Aorta (tissue), 5 donors: Measurements from ENCODE around the gene LRRC61. TPM values are rescaled to one million over a fixed set of nuclear protein-coding genes. Genes with fewer than 3 reads are reported as not detected.
"Not testable (repeated sequence)": the region's sequence is repeated elsewhere in the genome, so short reads cannot be mapped to it uniquely, and the experiment has no call there.

ENCODE experiments used
- ATAC-seq: fragments of 200-7000 bp; cut with Tn5 transposase; one replicate; pipeline ENCODE4 v1.9.1; 2022; ENCODE audit warnings: moderate library complexity; ENCODE audit not compliant: low FRiP score
- DNase-seq, 2 donors: peaks; one replicate each; pipeline ENCODE4 v3.0.0-alpha.2; 2020
- H3K27ac ChIP-seq, 2 donors: one replicate each; pipeline ENCODE4 v1.5.1; 2013; ENCODE audit warnings: low read length in 2 of 2, mild to moderate bottlenecking in 2 of 2, moderate library complexity in 2 of 2, control low read depth in 1 of 2, inconsistent platforms in 1 of 2, low read depth in 1 of 2
- H3K27me3 ChIP-seq, 2 donors: one replicate each; pipeline ENCODE4 v1.6.1; 2013; ENCODE audit warnings: control low read depth in 1 of 2, low read length in 1 of 2, mild to moderate bottlenecking in 1 of 2, moderate library complexity in 1 of 2; ENCODE audit not compliant: insufficient read depth in 2 of 2, control insufficient read depth in 1 of 2
- H3K36me3 ChIP-seq, 2 donors: one replicate each; pipeline ENCODE4 v1.6.1; 2013; ENCODE audit warnings: control low read depth in 1 of 2, low read length in 1 of 2, mild to moderate bottlenecking in 1 of 2; ENCODE audit not compliant: insufficient read depth in 2 of 2, control insufficient read depth in 1 of 2
- H3K4me1 ChIP-seq, 2 donors: one replicate each; pipeline ENCODE4 v1.6.1; 2013; ENCODE audit warnings: low read length in 2 of 2, control low read depth in 1 of 2, mild to moderate bottlenecking in 1 of 2, moderate library complexity in 1 of 2; ENCODE audit not compliant: insufficient read depth in 2 of 2, control insufficient read depth in 1 of 2
- H3K4me3 ChIP-seq, 2 donors: one replicate each; pipeline ENCODE4 v1.5.1; 2013; ENCODE audit warnings: low read length in 2 of 2, control low read depth in 1 of 2, mild to moderate bottlenecking in 1 of 2
- H3K9me3 ChIP-seq: one replicate; pipeline ENCODE4 v1.6.1; 2013; ENCODE audit warnings: mild to moderate bottlenecking, low read length; ENCODE audit not compliant: control insufficient read depth
- WGBS, 2 donors: extraction: QIAGEN DNeasy Blood & Tissue Kit; methylation state at CpG; one replicate each; pipeline ENCODE4 v1.1.7; 2013; 5-methylcytosine and 5-hydroxymethylcytosine counted together
- intact Hi-C, 2 donors: fragments of 100-400 bp; cut with DNase I; formaldehyde crosslinking; loops; one replicate each; pipeline versions ENCODE4 v1.14.2 to v1.15.0; 2022
- long read RNA-seq, 2 donors: library from polyadenylated mRNA; unstranded; transcript quantifications; one replicate each; pipeline ENCODE4 v2.0.0, GENCODE V29; 2020 to 2021
- polyA plus RNA-seq, 2 donors: library from polyadenylated mRNA; stranded (reverse); fragments of 200-250 nt; gene quantifications; one replicate each; pipeline ENCODE4 v1.2.3, GENCODE V29; 2013
- total RNA-seq, 2 donors: library from RNA; stranded (reverse); fragmentation: NEBNext Ultra II Directional; extraction: Animal tissue kit (Norgen Biotek cat#: 25700); gene quantifications; one replicate each; pipeline ENCODE4 v1.2.1, GENCODE V29; 2021
- donor health status: healthy with polysubstance abuse.
- donor health status: Bipolar disorder and iron deficiency.
- donor health status: DM: no; HTN: no; CAD: no.
- donor health status: DM: no; HTN: no; CAD: no.
- donor health status: DM: yes; HTN: yes; CAD: no.

The LRRC61 gene
- 1 to 10 TPM; 2.5 to 2.6 TPM for total RNA-seq
- polyA plus RNA-seq: 1 to 10 TPM in 1 of 2 donors, under 1 TPM in 1; 0.15 to 2.6 TPM
- long read RNA-seq, donor 1, transcript LRRC61-202 (3 exons, 1,877 nt): major isoform, 6 of 12 reads
- long read RNA-seq, donor 1, partial matches to known transcripts: 0 of 12 reads
- long read RNA-seq, donor 1, other reads (novel, unspliced or antisense): 6 of 12 reads
- long read RNA-seq, donor 2, partial matches to known transcripts: 0 of 5 reads
- long read RNA-seq, donor 2, other reads (novel, unspliced or antisense): 3 of 5 reads

- 9 to 10% methylated on average over 71 to 82 of the region's 82 CpGs for WGBS, 2 donors
- DNase-seq (no peak), ATAC-seq (peak; percentile 54)
- no peaks in the 10 kb centered on the region for H3K27me3 ChIP-seq
- intact Hi-C loops: no loop called here
- H3K36me3 ChIP-seq: no peaks in the 10 kb centered on the region
- no peaks in the 10 kb centered on the region for H3K4me1 ChIP-seq
- no peak within 1 kb of the TSS for H3K27ac ChIP-seq
- peak within 1 kb of the TSS; percentile 51 to 60 for H3K4me3 ChIP-seq
- H3K9me3 ChIP-seq: no peaks in the 10 kb centered on the region
Measured at GRCh38 chr7:150322833-150323681, at the start of gene LRRC61, which contains the start of gene ACTR3C. Gene LRRC61 (plus strand): TSS chr7:150323355. CDS start chr7:150336862, 13,507 bp downstream. Gene ACTR3C (minus strand): TSS chr7:150323545. CDS start chr7:150295296, 28,249 bp downstream.

DNA sequence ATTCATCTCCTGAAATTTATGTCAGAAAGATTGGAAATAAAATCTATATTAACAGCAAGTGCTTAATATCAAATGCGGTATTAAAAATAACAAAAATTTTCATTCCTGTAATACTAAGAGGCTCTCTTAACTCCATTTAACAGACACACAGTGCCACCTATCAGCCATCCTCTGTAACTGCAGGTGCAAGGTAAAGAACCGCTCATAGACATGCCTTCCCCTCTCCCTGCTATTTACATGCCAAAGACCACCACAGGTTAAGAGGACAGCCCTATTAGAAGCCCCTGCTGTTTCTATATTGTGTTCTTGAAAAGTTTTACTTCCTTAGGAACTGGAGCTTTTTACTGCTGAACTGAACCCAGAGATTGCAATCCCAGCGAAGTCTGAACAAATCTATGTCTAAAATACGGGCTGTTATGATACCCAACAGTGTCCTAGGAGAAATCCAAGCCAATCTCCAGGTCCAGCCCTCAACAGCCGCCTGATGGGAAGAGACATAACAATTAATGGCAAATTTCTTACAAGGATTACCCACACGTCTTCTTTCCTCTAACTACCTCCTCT, 46.9 kb upstream of the LRRC61 start:
- H3K9me3 ChIP-seq, H3K4me3 ChIP-seq, ATAC-seq, H3K27ac ChIP-seq, H3K4me1 ChIP-seq, H3K27me3 ChIP-seq, H3K36me3 ChIP-seq, DNase-seq: not testable (repeated sequence)
- 38 to 48% methylated on average over 6 of the region's 6 CpGs for WGBS, 2 donors
- intact Hi-C loops: loop anchor here (5.0 to 10.0 kb wide), 2 partner anchors 391 to 469 kb away; no protein-coding TSS in a partner anchor

DNA sequence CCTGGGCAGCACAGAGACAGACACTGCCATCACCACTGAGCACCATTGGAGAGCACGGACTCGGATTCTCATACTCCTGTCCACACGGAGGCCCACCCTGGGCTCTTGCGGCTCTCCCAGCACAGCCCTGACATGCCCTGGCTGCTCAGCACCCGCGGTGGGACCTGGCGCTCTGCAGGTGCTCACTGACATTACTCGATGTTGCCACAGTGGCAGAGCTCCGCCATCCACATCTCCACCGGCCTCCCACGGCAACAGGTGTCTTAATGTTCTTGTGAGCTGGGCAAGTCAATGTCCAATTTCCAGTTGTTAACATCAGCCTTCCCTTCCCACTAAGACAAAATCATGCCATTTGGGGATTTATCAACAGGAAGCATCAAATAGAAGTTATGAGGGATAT, 44.8 kb upstream of the LRRC61 start:
- intact Hi-C loops: loop anchor here (5.0 to 10.0 kb wide), 2 partner anchors 394 to 471 kb away; no protein-coding TSS in a partner anchor
- WGBS, 2 donors: 85 to 86% methylated on average over 11 of the region's 11 CpGs
- not testable (repeated sequence) for H3K27ac ChIP-seq, H3K4me1 ChIP-seq, H3K4me3 ChIP-seq, DNase-seq, H3K27me3 ChIP-seq, H3K9me3 ChIP-seq, H3K36me3 ChIP-seq, ATAC-seq

DNA sequence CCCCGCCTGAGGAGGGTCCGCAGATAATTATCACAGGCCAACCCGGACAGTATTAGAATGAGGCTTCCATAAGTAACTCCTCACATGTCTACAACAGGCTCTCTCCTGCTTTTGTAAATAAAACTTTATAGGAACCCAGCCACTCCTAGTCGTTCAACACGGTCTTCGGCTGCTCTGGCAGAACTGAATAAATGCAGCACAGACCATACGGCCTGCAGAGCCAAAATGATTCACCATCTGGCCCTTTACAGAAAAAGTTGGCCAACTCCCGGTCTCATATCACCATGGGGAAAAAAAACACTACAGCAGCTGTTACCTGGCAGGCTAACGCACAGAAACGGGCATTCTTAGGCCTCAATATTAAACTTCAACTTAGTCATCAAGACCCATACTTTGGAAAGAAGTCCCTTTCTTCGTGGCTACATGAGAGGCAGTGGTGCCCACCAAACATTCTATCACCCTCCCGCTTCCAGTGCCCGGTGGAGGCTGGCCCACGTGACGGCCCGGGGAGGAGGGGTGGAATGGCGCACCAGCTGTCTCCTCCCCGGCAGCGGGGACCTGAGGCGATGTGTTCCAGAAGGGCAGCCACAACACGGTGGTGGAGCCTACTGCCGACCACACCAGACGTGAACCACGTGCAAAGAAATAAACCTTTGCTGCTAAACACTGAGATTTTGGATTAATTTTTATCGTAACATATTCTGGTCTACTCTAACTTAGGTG, 41.3 kb upstream of the LRRC61 start:
- not testable (repeated sequence) for H3K4me3 ChIP-seq, H3K36me3 ChIP-seq, H3K27ac ChIP-seq, DNase-seq, H3K4me1 ChIP-seq, H3K9me3 ChIP-seq, H3K27me3 ChIP-seq, ATAC-seq
- 86 to 89% methylated on average over 12 to 15 of the region's 25 CpGs for WGBS, 2 donors
- intact Hi-C loops: loop anchor here in 1 of 2 donors (10.0 kb wide), 1 partner anchor 103 kb away; no protein-coding TSS in a partner anchor

- not testable (repeated sequence) for H3K9me3 ChIP-seq, H3K27ac ChIP-seq, H3K27me3 ChIP-seq, ATAC-seq, H3K4me1 ChIP-seq, H3K4me3 ChIP-seq, DNase-seq, H3K36me3 ChIP-seq
- intact Hi-C loops: loop anchor here in 1 of 2 donors (10.0 kb wide), 1 partner anchor 102 kb away; no protein-coding TSS in a partner anchor
- 63 to 66% methylated on average over 2 of the region's 3 CpGs for WGBS, 2 donors
Measured at GRCh38 chr7:150283111-150283510, 40.0 kb upstream of the LRRC61 start.

- H3K4me3 ChIP-seq, H3K4me1 ChIP-seq, H3K27ac ChIP-seq, H3K9me3 ChIP-seq, DNase-seq, H3K27me3 ChIP-seq, ATAC-seq, H3K36me3 ChIP-seq: not testable (repeated sequence)
- intact Hi-C loops: loop anchor here in 1 of 2 donors (10.0 kb wide), 1 partner anchor 101 kb away; no protein-coding TSS in a partner anchor
- 80 to 93% methylated on average over 1 to 3 of the region's 6 CpGs for WGBS, 2 donors
Measured at GRCh38 chr7:150283608-150284007, 39.5 kb upstream of the LRRC61 start.

GRCh38 chr7:150285849-150286754, 37.1 kb upstream of the LRRC61 start:
- H3K9me3 ChIP-seq, H3K4me3 ChIP-seq, H3K4me1 ChIP-seq, H3K36me3 ChIP-seq, H3K27me3 ChIP-seq, H3K27ac ChIP-seq, DNase-seq: not testable (repeated sequence)
- intact Hi-C loops: loop anchor here (5.0 to 10.0 kb wide), 2 partner anchors 99 to 136 kb away; no protein-coding TSS in a partner anchor
- 26 to 29% methylated on average over 16 of the region's 16 CpGs for WGBS, 2 donors
- peak; percentile 82 for ATAC-seq
